ENCODE data around the gene SHB.
A peak's percentile ranks its signal among the peaks of the same experiment; 100 is the strongest.

Gene SHB

GRCh38 chr9:37996819-37997217, 72.2 kb downstream of the SHB start:
- no peak for DNase-seq (ENCODE audit: extremely low read depth, insufficient read length)
- H3K36me3 ChIP-seq (ENCODE audit: control insufficient read depth, insufficient read depth, low read length): no peaks in the 10 kb centered on the region
- H3K27me3 ChIP-seq (replicated peaks; ENCODE audit: control insufficient read depth, insufficient read depth, low read length): no peaks in the 10 kb centered on the region
- no peak overlapping the region for H3K4me3 ChIP-seq (replicated peaks; ENCODE audit: low read depth, low read length)
- no peak for TF ChIP-seq CTCF (IDR thresholded peaks at IDR 0.05; ENCODE audit: insufficient read depth, low read length, poor library complexity, severe bottlenecking)

DNA sequence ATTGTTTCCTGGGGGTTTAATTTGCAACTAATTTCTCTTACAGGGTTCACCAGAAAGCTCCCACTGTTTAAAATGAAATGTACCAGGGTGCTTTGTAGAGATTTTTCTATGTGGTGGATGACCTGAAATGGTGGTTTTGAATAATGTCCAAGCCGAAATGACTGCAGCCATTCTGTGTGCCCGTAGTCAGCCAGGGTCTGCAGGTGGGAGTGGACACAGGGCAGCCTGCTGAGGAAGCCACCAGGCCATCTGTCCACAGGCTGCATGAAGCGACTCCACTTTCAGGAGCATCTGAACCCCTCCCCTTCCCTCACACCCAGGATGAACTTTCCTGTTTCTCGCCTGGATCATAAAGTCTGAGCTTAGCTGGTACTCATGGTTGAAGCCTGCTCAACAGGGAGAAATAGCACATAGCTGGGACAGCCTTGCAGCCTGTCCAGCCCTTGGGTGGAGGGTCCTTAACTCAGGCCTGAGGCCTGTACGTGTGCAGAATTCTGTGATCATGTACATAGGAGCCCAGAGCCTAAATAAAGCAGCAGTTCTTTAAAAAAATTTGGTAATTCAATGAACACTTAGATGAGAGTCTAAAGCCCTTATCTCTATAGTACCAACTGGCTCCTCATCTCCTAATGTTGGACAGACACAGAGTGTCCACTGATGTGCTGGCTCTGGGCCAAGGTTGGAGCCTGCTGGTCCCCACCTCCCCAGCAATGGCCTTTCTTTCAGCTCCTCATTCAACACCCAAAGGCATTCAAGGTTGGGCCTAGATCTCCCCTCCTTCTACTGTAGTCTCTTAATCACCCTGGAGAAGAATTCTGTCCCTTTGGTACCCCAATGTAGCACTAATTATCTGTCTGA, 72.8 kb downstream of the SHB start:
- H3K4me3 ChIP-seq (replicated peaks; ENCODE audit: low read depth, low read length): no peak overlapping the region
- no peak for DNase-seq (ENCODE audit: extremely low read depth, insufficient read length)
- TF ChIP-seq CTCF (IDR thresholded peaks at IDR 0.05; ENCODE audit: insufficient read depth, low read length, poor library complexity, severe bottlenecking): no peak
- no peaks in the 10 kb centered on the region for H3K27me3 ChIP-seq (replicated peaks; ENCODE audit: control insufficient read depth, insufficient read depth, low read length)
- H3K36me3 ChIP-seq (ENCODE audit: control insufficient read depth, insufficient read depth, low read length): no peaks in the 10 kb centered on the region

- H3K27me3 ChIP-seq (replicated peaks; ENCODE audit: control insufficient read depth, insufficient read depth, low read length): no peaks in the 10 kb centered on the region
- DNase-seq (ENCODE audit: extremely low read depth, insufficient read length): no peak
- no peak overlapping the region for H3K4me3 ChIP-seq (replicated peaks; ENCODE audit: low read depth, low read length)
- H3K36me3 ChIP-seq (ENCODE audit: control insufficient read depth, insufficient read depth, low read length): no peaks in the 10 kb centered on the region
- TF ChIP-seq CTCF (IDR thresholded peaks at IDR 0.05; ENCODE audit: insufficient read depth, low read length, poor library complexity, severe bottlenecking): no peak
These were observed 73.7 kb downstream of the SHB start for GRCh38 chr9:37995348-37995737.

DNA sequence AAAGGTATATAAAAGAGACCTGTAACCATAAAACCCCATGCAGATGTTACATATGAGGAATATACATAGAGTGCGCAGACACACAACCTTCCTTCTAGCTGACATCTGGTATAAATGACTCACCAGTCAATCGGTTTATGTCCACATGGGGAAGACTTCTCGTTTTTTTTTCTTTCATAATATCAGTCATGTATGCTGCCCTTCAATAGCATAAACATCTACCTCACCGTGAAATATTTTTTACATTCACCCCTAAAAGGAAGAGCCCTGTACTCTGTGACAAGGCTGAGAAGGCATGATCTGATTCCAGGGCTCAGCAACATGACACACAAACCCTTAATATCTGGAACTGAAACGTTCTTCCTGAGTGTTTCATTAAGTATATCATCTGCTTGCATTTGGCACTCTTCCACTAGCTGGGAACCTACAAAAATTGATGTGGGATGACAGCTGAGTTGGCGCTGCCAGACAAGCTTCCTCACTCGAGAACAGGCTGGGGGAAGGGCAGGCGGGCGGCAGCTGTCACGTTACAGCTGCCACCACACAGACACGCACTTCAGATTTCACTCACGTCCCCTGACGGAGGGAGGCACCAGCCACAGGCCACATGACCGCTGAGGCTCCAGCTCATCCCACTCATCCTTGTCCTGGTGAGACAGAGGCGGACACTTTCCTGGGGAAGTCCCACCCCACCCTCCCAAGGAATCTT, 74.2 kb downstream of the SHB start:
- no peak for TF ChIP-seq CTCF (IDR thresholded peaks at IDR 0.05; ENCODE audit: insufficient read depth, low read length, poor library complexity, severe bottlenecking)
- DNase-seq (ENCODE audit: extremely low read depth, insufficient read length): peak; percentile 79
- H3K36me3 ChIP-seq (ENCODE audit: control insufficient read depth, insufficient read depth, low read length): no peaks in the 10 kb centered on the region
- peak overlapping the region; percentile 25; the same call in 1 of the 2 replicates for H3K4me3 ChIP-seq (replicated peaks; ENCODE audit: low read depth, low read length)
- H3K27me3 ChIP-seq (replicated peaks; ENCODE audit: control insufficient read depth, insufficient read depth, low read length): no peaks in the 10 kb centered on the region

GRCh38 chr9:37992924-37993349, 76.1 kb downstream of the SHB start:
- Histone ChIP-seq H3K27me3 (replicated peaks; ENCODE audit: control insufficient read depth, insufficient read depth, low read length) (no peaks in the 10 kb centered on the region), H3K4me3 (replicated peaks; ENCODE audit: low read depth, low read length) (no peak overlapping the region), H3K36me3 (ENCODE audit: control insufficient read depth, insufficient read depth, low read length) (no peaks in the 10 kb centered on the region)
- no peak for TF ChIP-seq CTCF (IDR thresholded peaks at IDR 0.05; ENCODE audit: insufficient read depth, low read length, poor library complexity, severe bottlenecking)
- DNase-seq (ENCODE audit: extremely low read depth, insufficient read length): no peak

All from GM06990 (cell line).